ENCODE results near the gene CCDC88C. TPM values are rescaled to one million over a fixed set of nuclear protein-coding genes. Genes with fewer than 3 reads are reported as not detected.
A peak's percentile ranks its signal among the peaks of the same experiment; 100 is the strongest.

Gene CCDC88C
- polyA plus RNA-seq, 6 donors from 2014 or later = 13.5 to 35.0 (median 15.8) TPM

DNA sequence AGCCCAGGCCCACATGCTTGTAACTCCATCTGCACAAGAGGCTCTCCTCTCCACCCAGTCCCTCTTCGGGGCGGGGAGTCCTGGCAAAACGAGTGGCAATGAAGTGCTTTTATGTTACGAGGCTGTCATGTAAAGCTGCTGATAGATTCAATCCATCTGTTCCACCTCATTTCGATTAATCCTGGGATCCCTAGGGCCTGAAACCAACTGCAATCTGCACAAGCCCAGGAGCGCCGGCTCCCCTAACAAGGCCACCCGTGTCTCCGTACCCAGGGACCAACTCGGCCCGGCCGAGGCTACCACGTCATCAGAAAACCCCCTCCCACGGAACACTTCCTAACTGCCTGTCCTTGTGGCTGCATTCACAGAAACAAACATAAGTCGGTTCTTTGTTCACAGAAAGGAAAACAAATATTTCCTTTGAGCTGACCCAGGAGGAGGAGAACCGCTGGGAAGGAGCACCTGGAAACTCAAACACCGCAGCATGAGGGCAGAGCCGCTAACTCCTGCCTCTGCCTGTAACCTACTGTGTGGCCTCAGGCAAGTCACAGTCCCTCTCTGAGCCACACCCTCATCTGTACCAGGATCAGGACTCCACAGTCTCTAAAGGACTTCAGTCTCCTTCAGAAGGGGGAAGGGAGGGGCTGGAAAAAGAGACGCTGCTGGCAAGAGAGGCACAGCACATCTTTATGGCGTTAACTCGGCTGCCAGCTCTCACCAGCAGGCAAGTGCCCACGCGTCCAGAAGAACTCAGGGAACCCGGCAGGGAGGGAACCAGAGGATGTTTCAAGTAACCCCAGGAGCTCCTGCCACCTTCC is 47.8 kb downstream of the CCDC88C start:
- peak overlapping the region in 1 of 8 donors; percentile 16 for H3K4me3 Mint-ChIP-seq
- peak overlapping the region; percentile 60 to 99 (median 90) for H3K27ac Mint-ChIP-seq
- no peaks in the 10 kb centered on the region for H3K9me3 Mint-ChIP-seq
- H3K27me3 Mint-ChIP-seq = no peaks in the 10 kb centered on the region
- H3K36me3 Mint-ChIP-seq = no peaks in the 10 kb centered on the region
- DNase-seq = no peak
- H3K4me1 Mint-ChIP-seq = peaks cover 72 to 97% (median 94%) of the 10 kb centered on the region in 3 donors
- no peak for ATAC-seq (ENCODE audit: low read depth in 2 of 2)

DNA sequence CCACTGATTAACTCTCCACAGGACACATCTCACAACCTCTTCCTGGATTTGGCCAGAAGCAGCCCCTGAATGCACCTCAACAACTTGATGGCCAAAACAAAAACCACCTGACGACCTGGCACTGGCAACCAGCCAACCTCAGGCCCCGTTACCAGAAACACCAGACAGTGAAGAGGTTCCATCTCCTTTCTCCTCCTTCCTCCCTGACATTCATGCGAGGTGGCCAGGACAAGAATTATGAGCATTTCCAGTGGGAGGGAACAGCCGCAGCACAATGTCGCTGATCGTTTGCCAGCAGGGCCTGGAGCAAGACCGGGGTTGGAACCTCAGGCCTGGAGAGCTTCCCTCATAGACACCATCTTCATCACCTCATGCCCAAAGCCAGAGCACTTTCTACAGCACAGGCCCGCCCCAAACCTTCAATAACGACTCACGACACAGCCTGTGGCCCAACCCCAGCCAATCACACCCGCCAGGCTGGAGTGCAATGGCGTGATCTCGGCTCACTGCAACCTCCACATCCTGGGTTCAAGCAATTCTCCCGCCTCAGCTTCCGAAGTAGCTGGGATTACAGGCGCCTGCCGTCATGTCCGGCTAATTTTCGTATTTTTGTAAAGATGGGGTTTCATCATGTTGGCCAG is 48.7 kb downstream of the CCDC88C start:
- Mint-ChIP-seq H3K4me1 (peaks cover 70 to 97% (median 94%) of the 10 kb centered on the region in 3 donors), H3K4me3 (peak overlapping the region in 4 of 8 donors; percentile 16 to 59 (median 44)), H3K27ac (peak overlapping the region; percentile 94 to 100 (median 99)), H3K9me3 (no peaks in the 10 kb centered on the region), H3K36me3 (no peaks in the 10 kb centered on the region), H3K27me3 (no peaks in the 10 kb centered on the region)
- ATAC-seq (ENCODE audit: low read depth in 2 of 2) (no peak), DNase-seq (no peak)

DNA sequence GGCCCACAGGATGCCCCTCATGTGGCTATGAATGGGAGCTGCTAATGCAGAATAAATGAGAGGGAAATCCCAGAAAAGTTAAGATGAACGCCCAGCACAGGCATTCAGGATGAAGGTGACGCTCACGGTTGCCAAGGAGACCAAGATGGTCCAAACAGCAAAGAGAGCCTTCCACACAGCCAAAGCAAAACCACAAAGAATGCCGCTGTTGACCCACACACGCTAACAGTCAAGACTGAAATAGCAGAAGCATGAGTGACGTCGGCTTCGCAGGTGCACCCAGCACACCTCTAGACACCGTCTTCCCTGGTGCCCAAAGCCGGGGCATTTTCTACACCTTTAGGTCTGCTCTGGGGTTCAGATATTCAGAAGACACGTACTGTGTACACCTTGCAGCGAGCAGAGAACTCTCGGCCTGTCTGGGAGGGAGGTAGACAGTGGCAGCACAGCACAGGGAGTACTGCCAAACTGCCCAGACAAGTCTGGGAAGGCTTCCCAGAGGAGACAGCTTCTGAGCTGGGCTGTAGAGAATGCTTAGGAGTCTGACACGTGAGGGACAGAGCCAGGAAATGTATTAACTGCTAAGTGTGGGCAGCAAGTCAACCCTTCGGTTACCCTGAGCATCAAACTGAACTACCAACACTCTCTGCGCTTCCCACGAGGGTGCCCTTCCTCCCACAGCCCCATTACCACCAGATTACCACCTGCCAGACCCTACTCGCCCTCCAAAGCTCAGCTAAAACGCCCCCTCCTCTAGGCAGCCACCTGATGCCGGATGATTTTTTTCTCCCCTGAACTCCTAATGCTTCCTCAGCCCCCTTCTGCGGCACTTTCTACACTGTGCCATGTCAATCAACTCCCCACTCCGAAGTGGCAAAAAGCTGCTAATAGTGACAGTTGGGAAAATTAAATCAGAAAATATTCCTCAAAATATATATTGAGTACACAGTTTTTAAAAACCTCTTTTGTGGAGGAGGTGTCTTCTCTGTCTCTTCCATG is 50.1 kb downstream of the CCDC88C start:
- peak; percentile 82 to 85 for ATAC-seq (ENCODE audit: low read depth in 2 of 2)
- Mint-ChIP-seq H3K9me3 (no peaks in the 10 kb centered on the region), H3K27me3 (no peaks in the 10 kb centered on the region), H3K27ac (peak overlapping the region; percentile 99 to 100 (median 100)), H3K4me3 (peak overlapping the region; percentile 51 to 84 (median 78)), H3K4me1 (peaks cover 56 to 95% (median 84%) of the 10 kb centered on the region in 3 donors), H3K36me3 (no peaks in the 10 kb centered on the region)
- peak; percentile 87 for DNase-seq

DNA sequence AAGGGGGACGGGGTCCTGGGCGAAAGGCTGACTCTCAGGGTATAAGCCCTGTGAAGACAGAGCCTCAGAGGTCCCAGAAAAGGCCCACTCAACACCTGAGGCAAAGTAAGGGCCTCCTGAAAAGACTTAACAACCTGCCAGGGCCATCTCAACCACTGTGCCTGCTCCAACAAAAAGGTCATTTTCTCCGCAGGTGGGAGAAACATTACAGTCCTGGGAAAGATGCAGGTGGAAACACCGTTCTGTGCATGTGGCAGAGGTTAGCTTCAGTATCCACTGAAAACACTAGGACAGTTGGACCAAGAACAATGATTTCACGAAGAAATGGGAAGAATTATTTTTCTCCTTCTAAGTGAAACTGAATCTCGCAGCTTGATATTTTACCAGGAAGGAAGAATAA is 50.9 kb downstream of the CCDC88C start:
- DNase-seq (no peak), ATAC-seq (ENCODE audit: low read depth in 2 of 2) (no peak)
- Mint-ChIP-seq H3K4me3 (peak overlapping the region; percentile 51 to 84 (median 78)), H3K9me3 (no peaks in the 10 kb centered on the region), H3K27ac (peak overlapping the region; percentile 99 to 100 (median 100)), H3K36me3 (no peaks in the 10 kb centered on the region), H3K4me1 (peaks cover 50 to 94% (median 82%) of the 10 kb centered on the region in 3 donors), H3K27me3 (no peaks in the 10 kb centered on the region)

DNA sequence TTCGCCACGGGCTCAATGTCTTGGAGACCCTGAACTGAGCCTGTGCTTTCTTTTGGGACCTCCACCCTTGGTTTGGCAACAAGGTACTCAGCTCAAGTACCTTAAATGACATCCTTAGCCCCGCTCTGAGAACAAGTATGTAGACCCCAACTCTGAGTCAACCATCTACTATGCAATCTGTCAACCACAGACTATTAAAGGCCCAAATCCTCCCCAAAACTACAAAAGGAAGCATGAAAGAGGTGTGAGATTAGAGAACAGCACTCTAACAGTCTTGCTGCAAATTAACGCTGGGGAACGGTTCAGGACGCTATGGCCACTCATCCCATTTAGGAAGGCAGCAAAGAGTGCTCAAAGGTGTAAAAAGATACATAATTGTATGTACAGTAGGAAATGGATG is 52.1 kb downstream of the CCDC88C start:
- Mint-ChIP-seq H3K27ac (peak overlapping the region; percentile 95 to 100 (median 99)), H3K36me3 (no peaks in the 10 kb centered on the region), H3K4me3 (peak overlapping the region in 6 of 8 donors; percentile 6 to 60 (median 18)), H3K9me3 (no peaks in the 10 kb centered on the region), H3K4me1 (peaks cover 47 to 95% (median 74%) of the 10 kb centered on the region in 3 donors), H3K27me3 (no peaks in the 10 kb centered on the region)
- DNase-seq = no peak
- ATAC-seq (ENCODE audit: low read depth in 2 of 2) = no peak

DNA sequence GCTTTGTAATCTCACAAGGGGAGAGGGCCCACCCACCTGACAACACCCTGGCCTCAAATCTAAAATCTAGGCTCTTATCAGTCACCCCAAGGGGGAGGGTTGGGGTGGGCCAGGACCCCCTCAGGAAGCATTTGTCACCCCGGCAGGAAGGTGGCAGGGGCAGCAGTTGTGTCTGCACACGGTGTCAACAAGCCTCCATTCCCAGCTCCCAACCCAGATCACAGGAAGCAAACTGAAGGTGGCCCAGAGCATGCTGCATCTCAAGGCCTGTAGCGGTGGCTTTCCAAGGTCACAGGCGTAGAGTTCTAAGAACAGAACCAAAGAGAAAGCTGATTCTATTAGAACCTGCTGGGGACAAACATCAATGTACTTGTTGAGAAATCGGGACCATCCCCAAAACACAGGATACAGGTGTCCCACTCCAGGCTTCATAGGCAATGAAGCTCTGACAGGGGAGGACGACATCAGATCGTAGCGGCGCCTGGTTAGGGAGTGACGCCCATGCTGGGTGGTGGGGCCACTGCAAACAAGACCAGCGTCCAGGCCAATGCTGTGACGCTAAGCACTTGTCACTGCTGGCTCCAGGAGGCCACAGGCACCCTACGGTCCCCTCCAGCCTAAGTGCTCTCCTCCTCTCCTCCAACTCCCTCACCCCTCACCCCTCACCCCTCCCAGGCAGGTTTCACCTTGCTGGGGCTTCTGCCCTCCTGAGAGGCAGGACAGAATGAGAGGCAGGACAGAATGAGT is 52.9 kb downstream of the CCDC88C start:
- Mint-ChIP-seq H3K27ac (peak overlapping the region; percentile 94 to 100 (median 98)), H3K4me3 (peak overlapping the region; percentile 51 to 89 (median 79)), H3K9me3 (no peaks in the 10 kb centered on the region), H3K4me1 (peaks cover 39 to 91% (median 73%) of the 10 kb centered on the region in 3 donors), H3K27me3 (no peaks in the 10 kb centered on the region), H3K36me3 (peaks cover 0 to under 1% of the 10 kb centered on the region in 2 donors)
- ATAC-seq (ENCODE audit: low read depth in 2 of 2) (no peak), DNase-seq (no peak)

DNA sequence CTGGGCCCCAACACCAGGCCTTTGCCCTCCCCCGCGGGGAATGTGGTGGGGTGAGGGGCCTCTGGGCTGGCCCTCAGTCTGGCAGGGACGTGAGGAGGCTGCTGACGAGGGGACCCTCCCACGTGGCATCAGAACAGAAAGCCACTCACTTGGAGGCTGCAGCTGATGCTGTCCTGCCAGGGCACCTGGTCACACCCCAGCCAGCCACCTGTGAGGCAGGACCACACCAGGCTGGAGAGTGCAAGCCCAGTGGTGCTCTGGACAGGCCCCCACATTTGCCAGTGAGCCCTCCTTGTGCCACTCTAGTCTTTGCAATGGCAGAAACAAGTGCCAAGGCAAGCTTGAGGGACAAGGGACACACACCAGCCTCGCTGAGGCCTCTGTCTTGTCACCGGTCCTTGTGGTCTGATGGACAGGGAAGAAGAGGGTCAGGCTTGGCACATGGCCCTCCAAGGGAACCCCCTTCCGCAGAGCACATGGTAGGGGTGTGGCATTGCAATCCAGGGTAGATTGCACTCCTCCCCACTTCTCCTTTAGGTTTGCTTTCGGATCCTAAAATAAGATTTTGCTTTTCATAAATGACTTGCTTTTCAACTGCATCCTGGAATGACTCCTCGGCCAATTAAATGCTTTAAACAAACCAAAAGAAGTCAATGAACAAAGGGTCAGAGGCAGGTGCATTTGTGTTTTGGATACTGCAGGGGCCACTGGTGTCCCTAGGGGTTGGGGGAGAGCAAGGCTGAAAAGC is 53.7 kb downstream of the CCDC88C start:
- H3K36me3 Mint-ChIP-seq = peaks cover 0 to 8% of the 10 kb centered on the region in 2 donors
- no peaks in the 10 kb centered on the region for H3K9me3 Mint-ChIP-seq
- DNase-seq (peak; percentile 73), ATAC-seq (ENCODE audit: low read depth in 2 of 2) (peak; percentile 37 to 49)
- H3K4me1 Mint-ChIP-seq = peaks cover 38 to 83% (median 72%) of the 10 kb centered on the region in 3 donors
- no peaks in the 10 kb centered on the region for H3K27me3 Mint-ChIP-seq
- peak overlapping the region; percentile 84 to 99 (median 95) for H3K27ac Mint-ChIP-seq
- H3K4me3 Mint-ChIP-seq = peak overlapping the region; percentile 51 to 89 (median 79)

DNA sequence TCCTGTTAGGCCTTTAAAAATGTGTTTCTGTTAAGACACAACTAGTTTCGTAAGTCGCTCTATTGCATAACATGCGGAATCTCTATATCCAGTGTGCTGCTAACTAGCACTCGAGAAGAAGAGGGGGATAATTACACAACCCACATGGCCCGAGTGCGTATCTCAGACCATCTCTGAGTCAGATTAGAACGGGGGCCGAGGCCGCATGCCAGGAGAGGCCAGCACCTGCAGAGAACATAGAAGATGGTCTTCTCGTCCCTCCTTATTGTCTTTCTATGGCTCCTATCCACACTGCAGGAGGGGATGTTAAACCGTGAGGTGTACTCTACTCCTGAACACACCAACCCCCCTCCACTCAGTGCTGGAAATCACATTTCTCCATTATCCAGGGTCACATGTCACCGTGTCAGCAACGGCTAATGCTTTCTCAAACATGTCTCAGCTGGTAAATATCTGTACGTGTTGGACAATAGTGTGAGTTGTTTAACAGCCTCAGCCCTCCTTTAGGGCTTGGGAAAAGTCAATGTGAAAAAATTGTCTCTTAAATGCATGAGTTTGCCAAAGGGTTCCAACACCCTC is 56.3 kb downstream of the CCDC88C start:
- Mint-ChIP-seq H3K4me3 (peak overlapping the region in 1 of 8 donors; percentile 12), H3K27me3 (no peaks in the 10 kb centered on the region), H3K4me1 (peaks cover 28 to 82% (median 56%) of the 10 kb centered on the region in 3 donors), H3K36me3 (peaks cover 4 to 10% of the 10 kb centered on the region in 2 donors), H3K27ac (peak overlapping the region in 2 of 6 donors; percentile 49 to 57), H3K9me3 (no peaks in the 10 kb centered on the region)
- no peak for DNase-seq
- no peak for ATAC-seq (ENCODE audit: low read depth in 2 of 2)

DNA sequence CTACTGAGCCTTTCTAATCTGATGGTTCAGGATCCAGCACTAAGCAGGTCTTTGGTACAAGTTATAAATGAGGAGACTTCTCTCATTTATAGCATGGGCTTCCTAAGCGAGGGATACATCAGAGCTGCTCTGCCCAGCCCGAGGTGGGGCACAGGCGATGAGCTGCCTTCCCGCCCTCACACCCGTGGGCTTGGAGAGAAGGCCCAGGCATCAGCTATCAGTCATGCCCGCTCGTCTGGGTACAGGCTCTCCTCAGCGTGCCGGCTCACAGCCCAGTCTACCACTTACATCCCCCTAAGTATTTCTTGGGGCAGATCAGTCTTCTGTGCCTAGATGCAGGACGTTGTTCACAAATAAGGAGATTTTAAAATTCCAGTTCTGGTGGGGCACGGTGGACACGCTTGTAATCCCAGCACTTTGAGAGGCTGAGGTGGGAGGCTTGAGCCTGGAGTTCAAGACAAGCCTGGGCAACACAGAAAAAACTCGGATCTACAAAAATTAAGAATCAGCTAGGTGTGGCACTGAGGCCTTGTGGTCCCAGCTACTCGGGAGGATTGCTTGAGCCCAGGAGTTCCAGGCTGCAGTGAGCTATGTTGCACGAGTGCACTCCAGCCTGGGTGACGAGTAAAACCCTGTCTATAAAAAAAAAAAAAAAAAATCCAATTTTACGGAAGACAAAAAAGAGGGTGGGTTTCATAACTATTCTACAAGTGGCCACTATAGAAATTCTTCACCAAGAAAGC is 57.0 kb downstream of the CCDC88C start:
- no peak overlapping the region for H3K4me3 Mint-ChIP-seq
- H3K27me3 Mint-ChIP-seq = no peaks in the 10 kb centered on the region
- H3K36me3 Mint-ChIP-seq = peaks cover 4 to 10% of the 10 kb centered on the region in 2 donors
- H3K9me3 Mint-ChIP-seq = no peaks in the 10 kb centered on the region
- H3K27ac Mint-ChIP-seq = peak overlapping the region in 3 of 6 donors; percentile 54 to 88 (median 57)
- peaks cover 33 to 83% (median 56%) of the 10 kb centered on the region in 3 donors for H3K4me1 Mint-ChIP-seq
- ATAC-seq (ENCODE audit: low read depth in 2 of 2) (no peak), DNase-seq (no peak)

DNA sequence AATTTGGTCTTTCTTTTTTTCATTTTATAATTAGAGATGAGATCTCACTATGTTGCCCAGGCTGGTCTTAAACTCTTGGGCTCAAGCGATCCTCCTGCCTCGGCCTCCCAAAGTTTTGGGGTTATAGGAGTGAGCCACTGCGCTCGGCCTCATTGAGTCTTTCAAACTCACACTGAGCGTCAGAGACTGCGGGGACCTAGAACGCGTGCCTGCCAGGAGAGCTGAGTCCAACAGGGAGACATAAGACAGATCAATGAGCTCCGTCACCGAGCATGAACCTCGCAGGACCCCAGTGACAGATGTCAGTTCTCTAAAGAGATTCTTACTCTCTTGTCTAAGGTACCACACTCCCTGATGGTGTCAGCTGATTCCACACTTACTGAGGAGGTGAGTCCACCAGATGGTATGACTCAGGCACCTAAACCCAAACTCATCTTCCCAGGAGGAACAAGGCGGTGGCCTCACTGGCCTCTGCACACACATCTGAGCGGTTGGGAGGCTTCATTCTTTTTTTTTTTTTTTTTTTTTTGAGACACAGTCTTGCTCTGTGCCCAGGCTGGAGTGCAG is 58.9 kb downstream of the CCDC88C start:
- Mint-ChIP-seq H3K27ac (peak overlapping the region in 2 of 6 donors; percentile 18 to 54), H3K27me3 (no peaks in the 10 kb centered on the region), H3K4me3 (peak overlapping the region in 1 of 8 donors; percentile 37), H3K4me1 (peaks cover 37 to 83% (median 55%) of the 10 kb centered on the region in 3 donors), H3K9me3 (no peaks in the 10 kb centered on the region), H3K36me3 (peaks cover 4 to 10% of the 10 kb centered on the region in 2 donors)
- DNase-seq (no peak), ATAC-seq (ENCODE audit: low read depth in 2 of 2) (no peak)

DNA sequence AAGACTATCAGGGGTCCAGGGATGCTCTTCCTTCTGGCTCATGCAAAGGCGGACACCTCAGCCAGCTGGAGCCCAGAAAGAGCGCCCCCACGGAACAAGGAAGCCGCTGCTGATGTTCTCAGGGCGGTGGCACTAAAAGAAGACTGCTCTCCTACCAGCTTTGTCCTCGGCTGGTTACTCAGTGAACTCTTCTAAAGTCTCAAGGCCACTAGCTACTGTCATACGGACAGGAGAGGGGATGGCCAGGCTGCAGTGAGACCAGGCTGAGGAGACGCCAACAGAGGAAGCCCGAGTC is 59.6 kb downstream of the CCDC88C start:
- peaks cover 4 to 10% of the 10 kb centered on the region in 2 donors for H3K36me3 Mint-ChIP-seq
- no peak overlapping the region for H3K27ac Mint-ChIP-seq
- H3K4me1 Mint-ChIP-seq = peaks cover 44 to 85% (median 61%) of the 10 kb centered on the region in 3 donors

More for the DNA sequence above, 59.6 kb downstream of the CCDC88C start:
- DNase-seq (no peak), ATAC-seq (ENCODE audit: low read depth in 2 of 2) (no peak)
- Mint-ChIP-seq H3K4me3 (peak overlapping the region in 1 of 8 donors; percentile 66), H3K27me3 (no peaks in the 10 kb centered on the region), H3K9me3 (no peaks in the 10 kb centered on the region)
